Cardiac muscle cell (in vitro differentiated cells and primary cell): ENCODE data around the gene CASP10. TPM values are rescaled to one million over a fixed set of nuclear protein-coding genes. Genes with fewer than 3 reads are reported as not detected.

Source experiments
- DNase-seq, 2 donors: peaks; one replicate each; pipeline versions ENCODE4 v3.0.0 to v3.0.0-alpha.2; 2010 to 2017; ENCODE audit warnings: low read depth in 1 of 2, low spot score in 1 of 2
- H3K27ac ChIP-seq: fragments of 200-600 bp; sonication (generic); 2 replicates; pipeline ENCODE4 v1.5.1; 2016
- H3K27me3 ChIP-seq: fragments of 200-600 bp; sonication (generic); 2 replicates; pipeline ENCODE4 v1.6.0; 2016; ENCODE audit warnings: control low read depth
- H3K36me3 ChIP-seq: fragments of 200-600 bp; sonication (generic); 2 replicates; pipeline ENCODE4 v1.5.1; 2016; ENCODE audit warnings: control low read depth
- H3K4me1 ChIP-seq: fragments of 200-600 bp; sonication (generic); 2 replicates; pipeline ENCODE4 v1.8.1; 2017; ENCODE audit warnings: low read depth, mild to moderate bottlenecking, mixed run types
- H3K4me3 ChIP-seq: fragments of 200-600 bp; sonication (generic); 2 replicates; pipeline ENCODE4 v1.5.1; 2016; ENCODE audit warnings: mild to moderate bottlenecking
- H3K9me3 ChIP-seq: fragments of 200-600 bp; sonication (generic); 2 replicates; pipeline ENCODE4 v1.5.1; 2017; ENCODE audit warnings: low read depth, mild to moderate bottlenecking, control low read depth
- polyA plus RNA-seq: library from polyadenylated mRNA; unstranded; fragments of >200 nt; fragmentation: Nextera tagmentation; extraction: Ambion mirVana; gene quantifications from 2 replicates; pipeline ENCODE4 v1.2.1, GENCODE V29; 2016
- total RNA-seq: library from RNA; depleted of rRNA; stranded (reverse); fragments of >200 nt; gene quantifications from 2 replicates; pipeline ENCODE4 v1.2.3, GENCODE V29; 2016
- TF ChIP-seq, protein P1 (sequence below): IDR thresholded peaks from 2 replicates; pipeline ENCODE4 v1.5.1; 2012; ENCODE audit warnings: low read depth, mild to moderate bottlenecking, low read length

Gene CASP10
- total and polyA plus RNA-seq, 2 experiments from 2014 or later, result 0.45 to 0.86 TPM

GRCh38 chr2:201216918-201217317, 34.0 kb downstream of the CASP10 start:
- TF ChIP-seq, protein P1, sequence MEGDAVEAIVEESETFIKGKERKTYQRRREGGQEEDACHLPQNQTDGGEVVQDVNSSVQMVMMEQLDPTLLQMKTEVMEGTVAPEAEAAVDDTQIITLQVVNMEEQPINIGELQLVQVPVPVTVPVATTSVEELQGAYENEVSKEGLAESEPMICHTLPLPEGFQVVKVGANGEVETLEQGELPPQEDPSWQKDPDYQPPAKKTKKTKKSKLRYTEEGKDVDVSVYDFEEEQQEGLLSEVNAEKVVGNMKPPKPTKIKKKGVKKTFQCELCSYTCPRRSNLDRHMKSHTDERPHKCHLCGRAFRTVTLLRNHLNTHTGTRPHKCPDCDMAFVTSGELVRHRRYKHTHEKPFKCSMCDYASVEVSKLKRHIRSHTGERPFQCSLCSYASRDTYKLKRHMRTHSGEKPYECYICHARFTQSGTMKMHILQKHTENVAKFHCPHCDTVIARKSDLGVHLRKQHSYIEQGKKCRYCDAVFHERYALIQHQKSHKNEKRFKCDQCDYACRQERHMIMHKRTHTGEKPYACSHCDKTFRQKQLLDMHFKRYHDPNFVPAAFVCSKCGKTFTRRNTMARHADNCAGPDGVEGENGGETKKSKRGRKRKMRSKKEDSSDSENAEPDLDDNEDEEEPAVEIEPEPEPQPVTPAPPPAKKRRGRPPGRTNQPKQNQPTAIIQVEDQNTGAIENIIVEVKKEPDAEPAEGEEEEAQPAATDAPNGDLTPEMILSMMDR, result no peak
- Histone ChIP-seq H3K9me3 (no peaks in the 10 kb centered on the region), H3K27me3 (no peaks in the 10 kb centered on the region), H3K4me3 (no peak overlapping the region), H3K36me3 (no peaks in the 10 kb centered on the region), H3K4me1 (no peaks in the 10 kb centered on the region), H3K27ac (no peak overlapping the region)
- no peak for DNase-seq

DNA sequence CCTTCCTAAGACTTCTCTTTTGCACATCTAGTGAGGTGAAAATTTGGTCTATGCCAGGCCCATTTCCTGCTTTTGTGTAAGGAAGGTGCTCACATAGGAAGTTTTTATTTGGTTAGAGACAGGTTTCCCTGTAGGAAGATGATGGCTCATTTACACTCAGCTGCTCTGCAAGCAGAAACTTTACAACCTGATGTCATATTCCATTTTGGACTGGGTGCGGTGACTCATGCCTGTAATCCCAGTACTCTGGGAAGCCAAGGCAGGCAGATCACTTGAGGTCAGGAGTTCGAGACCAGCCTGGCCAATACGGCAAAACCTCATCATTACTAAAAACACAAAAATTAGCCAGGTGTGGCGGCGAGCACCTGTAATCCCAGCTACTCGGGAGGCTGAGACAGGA, 35.8 kb downstream of the CASP10 start:
- Histone ChIP-seq H3K4me1 (no peaks in the 10 kb centered on the region), H3K27ac (no peak overlapping the region), H3K9me3 (no peaks in the 10 kb centered on the region), H3K36me3 (no peaks in the 10 kb centered on the region), H3K4me3 (no peak overlapping the region), H3K27me3 (no peaks in the 10 kb centered on the region)
- DNase-seq, result no peak
- TF ChIP-seq, protein P1, result no peak

GRCh38 chr2:201219328-201220096, 36.6 kb downstream of the CASP10 start:
- TF ChIP-seq, protein P1, result no peak
- Histone ChIP-seq H3K27ac (peak overlapping the region; percentile 48), H3K4me3 (no peak overlapping the region), H3K9me3 (no peaks in the 10 kb centered on the region), H3K36me3 (no peaks in the 10 kb centered on the region), H3K27me3 (no peaks in the 10 kb centered on the region), H3K4me1 (no peaks in the 10 kb centered on the region)
- no peak for DNase-seq

DNA sequence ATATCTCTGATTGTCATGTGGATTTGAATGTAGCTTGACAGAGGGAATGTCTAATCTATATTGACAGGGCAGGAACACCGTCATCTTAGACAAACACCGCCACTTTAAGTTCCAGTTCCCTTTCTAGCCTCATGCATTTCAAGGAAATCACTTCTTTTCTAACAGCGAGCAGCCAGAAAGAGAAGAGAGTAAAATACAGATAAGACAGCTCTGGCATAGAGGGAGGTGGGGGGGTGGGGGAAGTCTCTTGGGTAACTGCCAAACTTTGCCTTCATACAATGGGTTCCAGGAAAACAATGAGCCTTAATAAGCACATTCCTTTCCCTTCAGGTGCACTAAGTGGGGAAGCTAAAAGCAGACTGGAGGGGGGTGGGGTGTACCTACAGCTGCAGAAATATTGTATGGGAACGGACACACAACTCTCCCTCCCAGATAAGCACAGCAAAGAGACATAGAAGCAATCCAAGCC, 37.2 kb downstream of the CASP10 start:
- Histone ChIP-seq H3K9me3 (no peaks in the 10 kb centered on the region), H3K4me3 (no peak overlapping the region), H3K27ac (peak overlapping the region; percentile 48), H3K4me1 (no peaks in the 10 kb centered on the region), H3K36me3 (no peaks in the 10 kb centered on the region), H3K27me3 (no peaks in the 10 kb centered on the region)
- TF ChIP-seq, protein P1, result no peak
- peak; percentile 54 to 68 for DNase-seq

- no peak for DNase-seq
- Histone ChIP-seq H3K36me3 (no peaks in the 10 kb centered on the region), H3K4me3 (no peak overlapping the region), H3K9me3 (no peaks in the 10 kb centered on the region), H3K27me3 (peaks cover 7% of the 10 kb centered on the region), H3K27ac (no peak overlapping the region), H3K4me1 (no peaks in the 10 kb centered on the region)
- TF ChIP-seq, protein P1, result no peak
These were observed 40.4 kb downstream of the CASP10 start for GRCh38 chr2:201223089-201224073.
